Testis (tissue), 3 donors: ENCODE measurements around the gene SMIM9. TPM values are rescaled to one million over a fixed set of nuclear protein-coding genes. Genes with fewer than 3 reads are reported as not detected.

Experiments
- DNase-seq: peaks from one replicate; pipeline ENCODE4 v3.0.0-alpha.2; 2019
- H3K27ac ChIP-seq, 2 donors: fragments of 200-600 bp; sonication (generic); one replicate each; pipeline ENCODE4 v1.5.1; 2019
- H3K27me3 ChIP-seq: fragments of 200-600 bp; sonication (generic); one replicate; pipeline ENCODE4 v1.5.1; 2019
- H3K36me3 ChIP-seq: fragments of 200-600 bp; sonication (generic); one replicate; pipeline ENCODE4 v1.5.1; 2017; ENCODE audit warnings: low read depth; ENCODE audit errors: missing control alignments
- H3K4me1 ChIP-seq: fragments of 200-600 bp; sonication (generic); one replicate; pipeline ENCODE4 v1.5.1; 2019
- H3K4me3 ChIP-seq, 2 donors: fragments of 200-600 bp; sonication (generic); one replicate each; pipeline ENCODE4 v1.5.1; 2017 to 2019
- H3K9me3 ChIP-seq: fragments of 200-600 bp; sonication (generic); one replicate; pipeline ENCODE4 v1.5.1; 2017
- CTCF ChIP-seq, 3 experiments: fragments of 450-650 bp in 2 of 3; fragments of 200-600 bp in 1 of 3; sonication (generic) in 1 of 3; IDR thresholded peaks; one replicate each; pipeline ENCODE4 v1.5.1; 2016 to 2019; ENCODE audit warnings: antibody characterized with exemption in 3 of 3, mild to moderate bottlenecking in 2 of 3, moderate library complexity in 1 of 3
- POLR2A ChIP-seq: fragments of 450-650 bp; IDR thresholded peaks from one replicate; pipeline ENCODE4 v1.6.1; 2017; ENCODE audit warnings: antibody characterized with exemption, mild to moderate bottlenecking, moderate library complexity
- WGBS, 2 donors: methylation state at CpG; one replicate each; pipeline ENCODE4 v1.1.5; 2018; 5-methylcytosine and 5-hydroxymethylcytosine counted together
- intact Hi-C: fragments of 100-400 bp; cut with DNase I; formaldehyde crosslinking; loops from one replicate; pipeline ENCODE4 v1.15.1; 2023; ENCODE audit warnings: low total_unique reads
- polyA plus RNA-seq: library from polyadenylated mRNA; stranded (reverse); fragments of 350-450 nt; fragmentation: Illumina TruSeq; extraction: RNeasy Lipid Tissue Mini Kit (QIAGEN cat#74804); gene quantifications from one replicate; pipeline ENCODE4 v1.2.3, GENCODE V29; 2014; ENCODE audit warnings: low read depth, low replicate concordance; ENCODE audit not compliant: insufficient read depth
- total RNA-seq, 2 donors: library from RNA; depleted of rRNA; stranded (reverse); fragments of >200 nt; gene quantifications; one replicate each; pipeline ENCODE4 v1.2.3, GENCODE V29; 2016

Gene SMIM9
- total and polyA plus RNA-seq, 3 donors from 2014 or later, result 0.51 to 0.87 TPM; not detected in 1

DNA sequence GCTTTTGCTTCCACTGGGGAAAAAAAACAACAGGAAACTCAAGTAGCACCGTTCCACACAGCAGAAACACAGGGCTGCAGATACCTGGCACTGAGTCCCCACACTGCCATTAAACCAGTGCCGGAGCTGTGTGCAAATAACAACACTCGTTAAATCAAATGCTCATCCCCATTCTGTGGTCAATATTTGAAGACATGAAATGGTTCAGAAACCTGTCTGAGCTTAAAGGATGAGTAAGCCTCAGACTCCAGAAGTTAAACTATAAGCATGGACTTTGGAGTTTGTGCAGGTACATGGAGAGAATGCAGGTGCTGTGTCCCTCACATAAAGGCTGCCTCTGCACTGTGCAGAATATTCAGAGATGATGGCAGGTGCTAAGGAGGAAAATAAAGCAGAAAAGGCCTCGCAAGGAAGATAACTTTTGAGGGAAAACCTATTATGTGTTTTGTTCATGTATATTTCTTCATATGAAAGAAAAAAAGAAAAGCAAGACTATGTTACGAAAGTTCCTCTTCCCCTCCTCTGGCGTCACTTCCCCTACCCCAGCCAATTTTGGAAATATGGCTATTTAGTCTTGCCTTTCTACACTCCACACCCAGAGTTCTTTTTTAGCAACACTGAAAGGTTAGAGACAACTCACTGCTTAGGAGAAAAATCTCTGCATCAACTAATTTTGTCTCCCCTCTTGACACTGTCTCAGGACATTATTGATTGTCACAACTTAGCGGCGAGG, 33.8 kb downstream of the SMIM9 start:
- no peaks in the 10 kb centered on the region for H3K36me3 ChIP-seq
- intact Hi-C loops, result no loop called here
- TF ChIP-seq CTCF (IDR thresholded peaks at IDR 0.05) (no peak), POLR2A (no peak)
- no peak overlapping the region for H3K4me3 ChIP-seq
- no peak overlapping the region for H3K27ac ChIP-seq
- DNase-seq, result no peak
- H3K4me1 ChIP-seq, result peaks cover 6% of the 10 kb centered on the region
- WGBS, 2 donors, result 79 to 84% methylated on average over 8 of the region's 8 CpGs
- H3K9me3 ChIP-seq, result no peaks in the 10 kb centered on the region
- H3K27me3 ChIP-seq, result no peaks in the 10 kb centered on the region

- Histone ChIP-seq H3K27ac (no peak overlapping the region), H3K4me3 (no peak overlapping the region), H3K27me3 (no peaks in the 10 kb centered on the region), H3K36me3 (no peaks in the 10 kb centered on the region), H3K4me1 (peaks cover 6% of the 10 kb centered on the region), H3K9me3 (no peaks in the 10 kb centered on the region)
- DNase-seq, result peak; percentile 52
- no peak for TF ChIP-seq CTCF (IDR thresholded peaks at IDR 0.05)
- intact Hi-C loops, result no loop called here
- WGBS, 2 donors, result 52 to 69% methylated on average over 6 to 9 of the region's 9 CpGs
Observed at GRCh38 chrX:154799556-154800348, 34.7 kb downstream of the SMIM9 start.

DNA sequence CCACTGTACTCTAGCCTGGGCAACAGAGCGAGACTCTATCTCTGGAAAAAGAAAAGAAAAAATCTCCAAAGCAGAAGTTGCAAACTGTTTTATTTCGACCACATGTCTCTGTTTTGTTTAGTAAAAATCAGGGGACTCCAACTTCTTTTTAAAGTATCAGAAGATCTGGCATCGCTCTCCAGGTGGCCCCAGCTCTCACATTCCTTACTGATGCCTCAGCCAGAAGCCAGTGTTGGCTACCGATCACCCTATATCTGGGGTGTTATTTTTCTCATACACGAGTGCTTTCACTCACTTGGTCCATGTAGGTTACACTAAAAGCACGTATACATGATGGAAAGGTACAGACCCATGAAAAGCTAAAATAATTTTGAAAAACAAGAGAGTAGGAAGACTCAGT, 37.5 kb downstream of the SMIM9 start:
- H3K9me3 ChIP-seq, result no peaks in the 10 kb centered on the region
- H3K27me3 ChIP-seq, result no peaks in the 10 kb centered on the region
- intact Hi-C loops, result no loop called here
- TF ChIP-seq POLR2A (no peak), CTCF (IDR thresholded peaks at IDR 0.05) (no peak)
- WGBS, 2 donors, result 77 to 85% methylated on average over 5 to 6 of the region's 6 CpGs
- peaks cover 6% of the 10 kb centered on the region for H3K4me1 ChIP-seq
- no peaks in the 10 kb centered on the region for H3K36me3 ChIP-seq
- no peak overlapping the region for H3K4me3 ChIP-seq
- no peak for DNase-seq
- no peak overlapping the region for H3K27ac ChIP-seq

GRCh38 chrX:154795016-154795415, 39.4 kb downstream of the SMIM9 start:
- H3K27me3 ChIP-seq, result no peaks in the 10 kb centered on the region
- H3K36me3 ChIP-seq, result no peaks in the 10 kb centered on the region
- TF ChIP-seq CTCF (IDR thresholded peaks at IDR 0.05), result no peak
- TF ChIP-seq POLR2A, result no peak
- H3K9me3 ChIP-seq, result no peaks in the 10 kb centered on the region
- DNase-seq, result no peak
- no peak overlapping the region for H3K4me3 ChIP-seq
- no peak overlapping the region for H3K27ac ChIP-seq
- intact Hi-C loops, result no loop called here
- 89 to 90% methylated on average over 2 of the region's 2 CpGs for WGBS, 2 donors
- H3K4me1 ChIP-seq, result peaks cover 6% of the 10 kb centered on the region
